MCF 10A (cell line): ENCODE measurements around the gene MYO18B. TPM values are rescaled to one million over a fixed set of nuclear protein-coding genes. Genes with fewer than 3 reads are reported as not detected.

ENCODE experiments used
- BruUV-seq: library from RNA; stranded (reverse); fragments of 400-500 nt; replicated peaks from 2 replicates; lab custom pipeline; 2021; lab: Mats Ljungman, UMichigan
- CTCF ChIA-PET: fragments of 300-600 bp; sonication (Branson Sonifier 250); formaldehyde crosslinking; extraction: SDS; loops from one replicate; lab custom pipeline; 2021; ENCODE audit warnings: antibody characterized with exemption, inconsistent platforms; lab: Yijun Ruan, JAX
- POLR2A ChIA-PET: fragments of 300-600, 350-650 bp; sonication (Branson Sonifier 250); formaldehyde crosslinking; extraction: SDS; loops from one replicate; lab custom pipeline; 2020; ENCODE audit warnings: antibody characterized with exemption, inconsistent platforms; lab: Yijun Ruan, JAX
- DNase-seq: peaks from one replicate; pipeline ENCODE4 v3.0.0-alpha.2; 2018; ENCODE audit not compliant: unreplicated experiment
- H3K27ac Mint-ChIP-seq: one replicate; pipeline ENCODE4 v1.8.0; 2022; ENCODE audit warnings: mild to moderate bottlenecking, low read depth, mixed read lengths; ENCODE audit not compliant: unreplicated experiment
- H3K27me3 Mint-ChIP-seq: one replicate; pipeline ENCODE4 v1.8.0; 2022; ENCODE audit warnings: mixed read lengths; ENCODE audit not compliant: insufficient read depth, unreplicated experiment
- H3K36me3 Mint-ChIP-seq: one replicate; pipeline ENCODE4 v1.8.0; 2022; ENCODE audit warnings: mild to moderate bottlenecking, moderate library complexity, mixed read lengths; ENCODE audit not compliant: insufficient read depth, unreplicated experiment
- H3K4me1 Mint-ChIP-seq: one replicate; pipeline ENCODE4 v1.8.0; 2022; ENCODE audit warnings: mixed read lengths; ENCODE audit not compliant: insufficient read depth, unreplicated experiment
- H3K4me3 Mint-ChIP-seq: one replicate; pipeline ENCODE4 v1.8.0; 2022; ENCODE audit warnings: mild to moderate bottlenecking, moderate library complexity, mixed read lengths; ENCODE audit not compliant: unreplicated experiment
- H3K9me3 Mint-ChIP-seq: one replicate; pipeline ENCODE4 v1.8.0; 2022; ENCODE audit warnings: mixed read lengths; ENCODE audit not compliant: unreplicated experiment
- CTCF ChIP-seq: fragments of 200-600 bp; IDR thresholded peaks from one replicate; pipeline ENCODE4 v1.8.0; 2022; ENCODE audit warnings: antibody characterized with exemption, mild to moderate bottlenecking; ENCODE audit not compliant: unreplicated experiment
- intact Hi-C: fragments of 100-400 bp; cut with micrococcal nuclease; formaldehyde crosslinking; loops from 2 replicates; pipeline ENCODE4 v1.14.1; 2022
- total RNA-seq: library from RNA; stranded (reverse); gene quantifications from 2 replicates; pipeline ENCODE4 v1.2.3, GENCODE V29; 2022

The MYO18B gene
- total RNA-seq, 1 experiment from 2014 or later, result 0.07 TPM

- CTCF ChIA-PET, result interaction anchor here (2.2 kb wide), 1 partner anchor 10 kb away, joined by 12 read pairs; no protein-coding TSS in a partner anchor
- no peak for DNase-seq
- POLR2A ChIA-PET, result no interaction called here
- Mint-ChIP-seq H3K4me1 (no peaks in the 10 kb centered on the region), H3K27ac (no peak overlapping the region), H3K36me3 (no peaks in the 10 kb centered on the region), H3K27me3 (peaks cover 25% of the 10 kb centered on the region), H3K9me3 (no peaks in the 10 kb centered on the region), H3K4me3 (no peak overlapping the region)
- no peak for TF ChIP-seq CTCF
- BruUV-seq, result no TSS peak
- intact Hi-C loops, result no loop called here
Measured at GRCh38 chr22:25783856-25784255, 41.9 kb downstream of the MYO18B start.

GRCh38 chr22:25786165-25786564 lies 44.2 kb downstream of the MYO18B start:
- intact Hi-C loops, result no loop called here
- Mint-ChIP-seq H3K27me3 (peaks cover 33% of the 10 kb centered on the region), H3K4me3 (no peak overlapping the region), H3K27ac (no peak overlapping the region), H3K9me3 (no peaks in the 10 kb centered on the region), H3K36me3 (no peaks in the 10 kb centered on the region), H3K4me1 (no peaks in the 10 kb centered on the region)
- POLR2A ChIA-PET, result interaction anchor here (0.5 kb wide), 1 partner anchor 1322 kb away, joined by 3 read pairs; no protein-coding TSS in a partner anchor
- no peak for TF ChIP-seq CTCF
- no TSS peak for BruUV-seq
- DNase-seq, result no peak
- CTCF ChIA-PET, result interaction anchor here (0.6 to 1.0 kb wide), 2 partner anchors 8 to 145 kb away, joined by 3 read pairs; no protein-coding TSS in a partner anchor

- no peaks in the 10 kb centered on the region for H3K4me1 Mint-ChIP-seq
- TF ChIP-seq CTCF, result no peak
- CTCF ChIA-PET, result interaction anchor here (0.6 to 1.2 kb wide), 2 partner anchors 18 to 90 kb away, joined by 3 to 4 read pairs; no protein-coding TSS in a partner anchor
- no peaks in the 10 kb centered on the region for H3K9me3 Mint-ChIP-seq
- DNase-seq, result no peak
- no peaks in the 10 kb centered on the region for H3K36me3 Mint-ChIP-seq
- POLR2A ChIA-PET, result interaction anchor here (0.7 kb wide), 1 partner anchor 10 kb away, joined by 3 read pairs; no protein-coding TSS in a partner anchor
- H3K27ac Mint-ChIP-seq, result no peak overlapping the region
- no peak overlapping the region for H3K4me3 Mint-ChIP-seq
- H3K27me3 Mint-ChIP-seq, result peaks cover 26% of the 10 kb centered on the region
- intact Hi-C loops, result no loop called here
- no TSS peak for BruUV-seq
Measured at GRCh38 chr22:25791556-25791955, 49.6 kb downstream of the MYO18B start.

GRCh38 chr22:25795478-25795877 lies 53.5 kb downstream of the MYO18B start:
- Mint-ChIP-seq H3K9me3 (no peaks in the 10 kb centered on the region), H3K4me3 (no peak overlapping the region), H3K27ac (no peak overlapping the region), H3K36me3 (no peaks in the 10 kb centered on the region), H3K27me3 (no peaks in the 10 kb centered on the region), H3K4me1 (no peaks in the 10 kb centered on the region)
- TF ChIP-seq CTCF, result no peak
- POLR2A ChIA-PET, result no interaction called here
- CTCF ChIA-PET, result interaction anchor here (0.8 to 1.4 kb wide), 3 partner anchors 8 to 570 kb away, joined by 3 to 7 read pairs (median 4); no protein-coding TSS in a partner anchor
- no peak for DNase-seq
- BruUV-seq, result no TSS peak
- intact Hi-C loops, result no loop called here
